Spleen (tissue), 7 donors: Measurements from ENCODE around the gene ARHGAP19.

Source experiments
- POLR2A ChIP-seq, 3 donors: fragments of 450-650 bp; IDR thresholded peaks; one replicate each; pipeline ENCODE4 v1.5.1; 2017; ENCODE audit warnings: antibody characterized with exemption in 3 of 3, mild to moderate bottlenecking in 1 of 3
- POLR2AphosphoS5 ChIP-seq, 3 donors: sonication (generic); formaldehyde crosslinking; IDR thresholded peaks; one replicate each; pipeline ENCODE4 v1.5.1; 2017; ENCODE audit warnings: antibody characterized with exemption in 3 of 3
- TF ChIP-seq, protein P1 (sequence below), 11 experiments: fragments of 200-600 bp in 7 of 11; fragments of 450-650 bp in 4 of 11; sonication (generic) in 4 of 11; IDR thresholded peaks in 8 of 11; conservative IDR thresholded peaks in 3 of 11; 1 replicate in 7 of 11; 2 replicates in 4 of 11; pipeline versions ENCODE4 v1.4.0 to v1.8.0; 2016 to 2021; ENCODE audit warnings: antibody characterized with exemption in 11 of 11, inconsistent platforms in 4 of 11, mild to moderate bottlenecking in 1 of 11
- donor health status: DM: no; HTN: no; CAD: no; lungs with moderate emphysema.
- donor health status: DM: no; HTN: no; CAD: no.
- donor health status: DM: no; HTN: no; CAD: no.

DNA sequence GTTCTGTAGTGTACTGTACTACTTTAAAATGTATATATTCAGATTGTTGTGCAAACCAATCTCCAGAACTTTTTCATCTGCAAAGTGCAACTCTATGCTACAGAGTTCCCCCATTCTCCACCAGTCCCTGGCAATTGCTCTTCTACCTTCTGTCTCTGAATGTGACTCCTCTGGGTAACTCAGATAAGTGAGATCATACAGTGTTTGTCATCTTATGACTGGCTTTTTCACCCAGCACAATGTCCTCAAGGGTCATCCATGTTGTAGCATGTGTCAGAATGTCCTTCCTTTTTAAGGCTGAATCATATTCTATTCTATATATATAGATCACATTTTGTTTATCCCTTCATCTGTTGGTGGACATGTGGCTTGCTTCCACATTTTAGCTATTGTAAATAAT lies 117.5 kb downstream of the ARHGAP19 start:
- TF ChIP-seq, protein P1, sequence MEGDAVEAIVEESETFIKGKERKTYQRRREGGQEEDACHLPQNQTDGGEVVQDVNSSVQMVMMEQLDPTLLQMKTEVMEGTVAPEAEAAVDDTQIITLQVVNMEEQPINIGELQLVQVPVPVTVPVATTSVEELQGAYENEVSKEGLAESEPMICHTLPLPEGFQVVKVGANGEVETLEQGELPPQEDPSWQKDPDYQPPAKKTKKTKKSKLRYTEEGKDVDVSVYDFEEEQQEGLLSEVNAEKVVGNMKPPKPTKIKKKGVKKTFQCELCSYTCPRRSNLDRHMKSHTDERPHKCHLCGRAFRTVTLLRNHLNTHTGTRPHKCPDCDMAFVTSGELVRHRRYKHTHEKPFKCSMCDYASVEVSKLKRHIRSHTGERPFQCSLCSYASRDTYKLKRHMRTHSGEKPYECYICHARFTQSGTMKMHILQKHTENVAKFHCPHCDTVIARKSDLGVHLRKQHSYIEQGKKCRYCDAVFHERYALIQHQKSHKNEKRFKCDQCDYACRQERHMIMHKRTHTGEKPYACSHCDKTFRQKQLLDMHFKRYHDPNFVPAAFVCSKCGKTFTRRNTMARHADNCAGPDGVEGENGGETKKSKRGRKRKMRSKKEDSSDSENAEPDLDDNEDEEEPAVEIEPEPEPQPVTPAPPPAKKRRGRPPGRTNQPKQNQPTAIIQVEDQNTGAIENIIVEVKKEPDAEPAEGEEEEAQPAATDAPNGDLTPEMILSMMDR (IDR thresholded peaks at IDR 0.05 in 8 of 11, conservative IDR thresholded peaks at IDR 0.05 in 3 of 11), result no peak
- no peak for TF ChIP-seq POLR2A (IDR thresholded peaks at IDR 0.05)
- no peak for TF ChIP-seq POLR2AphosphoS5 (IDR thresholded peaks at IDR 0.05)
